Coronary artery (tissue), 2 donors: Measurements from ENCODE around the gene GPHN.
"Not testable (repeated sequence)": the region's sequence is repeated elsewhere in the genome, so short reads cannot be mapped to it uniquely, and the experiment has no call there.

Source experiments
- DNase-seq: peaks from one replicate; pipeline ENCODE4 v3.0.0-alpha.2; 2017; ENCODE audit warnings: low spot score
- H3K27ac ChIP-seq, 2 donors: fragments of 200-600 bp; sonication (generic); one replicate each; pipeline ENCODE4 v1.5.1; 2016 to 2019
- H3K4me3 ChIP-seq: fragments of 200-600 bp; sonication (generic); 2 replicates; pipeline ENCODE4 v1.5.1; 2016; ENCODE audit warnings: mild to moderate bottlenecking, moderate library complexity
- TF ChIP-seq, protein P1 (sequence below): fragments of 200-600 bp; sonication (generic); IDR thresholded peaks from one replicate; pipeline ENCODE4 v1.5.1; 2019; ENCODE audit warnings: antibody characterized with exemption

GPHN gene

DNA sequence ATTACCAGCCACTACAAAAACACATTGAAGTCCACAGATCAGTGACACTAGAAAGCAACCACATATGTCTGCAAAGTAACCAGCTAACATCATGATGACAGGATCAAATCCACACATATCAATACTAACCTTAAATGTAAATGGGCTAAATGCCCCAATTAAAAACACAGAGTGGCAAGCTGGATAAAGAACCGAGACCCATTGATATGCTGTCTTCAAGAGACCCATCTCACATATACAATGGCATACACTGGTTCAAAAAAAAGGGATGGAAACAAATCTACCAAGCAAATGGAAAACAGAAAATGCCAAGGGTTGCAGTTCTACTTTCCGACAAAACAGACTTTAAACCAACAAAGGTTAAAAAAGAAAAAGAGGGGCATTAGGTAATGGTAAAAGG, 307.7 kb downstream of the GPHN start:
- TF ChIP-seq, protein P1, sequence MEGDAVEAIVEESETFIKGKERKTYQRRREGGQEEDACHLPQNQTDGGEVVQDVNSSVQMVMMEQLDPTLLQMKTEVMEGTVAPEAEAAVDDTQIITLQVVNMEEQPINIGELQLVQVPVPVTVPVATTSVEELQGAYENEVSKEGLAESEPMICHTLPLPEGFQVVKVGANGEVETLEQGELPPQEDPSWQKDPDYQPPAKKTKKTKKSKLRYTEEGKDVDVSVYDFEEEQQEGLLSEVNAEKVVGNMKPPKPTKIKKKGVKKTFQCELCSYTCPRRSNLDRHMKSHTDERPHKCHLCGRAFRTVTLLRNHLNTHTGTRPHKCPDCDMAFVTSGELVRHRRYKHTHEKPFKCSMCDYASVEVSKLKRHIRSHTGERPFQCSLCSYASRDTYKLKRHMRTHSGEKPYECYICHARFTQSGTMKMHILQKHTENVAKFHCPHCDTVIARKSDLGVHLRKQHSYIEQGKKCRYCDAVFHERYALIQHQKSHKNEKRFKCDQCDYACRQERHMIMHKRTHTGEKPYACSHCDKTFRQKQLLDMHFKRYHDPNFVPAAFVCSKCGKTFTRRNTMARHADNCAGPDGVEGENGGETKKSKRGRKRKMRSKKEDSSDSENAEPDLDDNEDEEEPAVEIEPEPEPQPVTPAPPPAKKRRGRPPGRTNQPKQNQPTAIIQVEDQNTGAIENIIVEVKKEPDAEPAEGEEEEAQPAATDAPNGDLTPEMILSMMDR = no peak

DNA sequence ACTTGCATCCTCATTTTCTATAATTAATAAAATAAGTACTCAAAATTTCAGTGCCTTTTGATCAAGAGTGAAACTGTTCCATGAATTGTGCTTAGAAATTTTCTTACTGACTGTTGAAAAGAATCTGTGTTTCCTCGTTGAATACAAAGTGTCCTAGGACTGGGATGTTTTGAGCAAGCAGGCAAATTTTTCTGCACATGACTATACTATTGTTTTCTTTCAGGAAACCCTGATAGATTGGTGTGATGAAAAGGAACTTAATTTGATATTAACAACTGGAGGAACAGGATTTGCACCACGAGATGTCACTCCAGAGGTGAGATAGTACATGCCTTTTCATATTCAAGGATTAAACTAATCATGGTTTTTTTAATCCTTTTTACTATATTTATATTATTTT, 316.3 kb downstream of the GPHN start:
- no peak for DNase-seq
- H3K4me3 ChIP-seq = no peak overlapping the region
- no peak overlapping the region for H3K27ac ChIP-seq
- TF ChIP-seq, protein P1 = no peak

More for the DNA sequence above, 307.7 kb downstream of the GPHN start:
- no peak overlapping the region for H3K4me3 ChIP-seq
- no peak overlapping the region for H3K27ac ChIP-seq
- no peak for DNase-seq

GRCh38 chr14:66827182-66827581, 319.2 kb downstream of the GPHN start:
- TF ChIP-seq, protein P1 = no peak
- no peak for DNase-seq
- H3K27ac ChIP-seq = no peak overlapping the region
- H3K4me3 ChIP-seq = no peak overlapping the region

DNA sequence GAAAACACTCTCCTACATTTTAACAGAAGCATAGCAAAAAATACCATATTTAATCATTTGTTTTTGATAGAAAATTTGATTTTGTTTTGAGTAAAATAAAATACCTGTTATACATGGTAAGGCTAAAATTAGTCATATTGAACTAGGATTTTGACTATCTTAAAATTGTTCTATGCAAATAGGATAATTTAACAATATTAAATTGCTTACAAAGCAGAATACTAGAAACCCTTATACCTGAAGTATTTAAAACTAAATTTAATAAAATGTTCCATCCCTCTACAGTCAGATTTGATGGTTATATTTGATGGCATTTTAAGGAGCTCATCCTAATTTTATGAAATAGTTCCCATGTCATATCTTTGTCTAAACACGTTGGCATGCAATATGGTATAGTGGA, 323.2 kb downstream of the GPHN start:
- DNase-seq = no peak
- TF ChIP-seq, protein P1 = no peak
- H3K4me3 ChIP-seq = no peak overlapping the region
- no peak overlapping the region for H3K27ac ChIP-seq

DNA sequence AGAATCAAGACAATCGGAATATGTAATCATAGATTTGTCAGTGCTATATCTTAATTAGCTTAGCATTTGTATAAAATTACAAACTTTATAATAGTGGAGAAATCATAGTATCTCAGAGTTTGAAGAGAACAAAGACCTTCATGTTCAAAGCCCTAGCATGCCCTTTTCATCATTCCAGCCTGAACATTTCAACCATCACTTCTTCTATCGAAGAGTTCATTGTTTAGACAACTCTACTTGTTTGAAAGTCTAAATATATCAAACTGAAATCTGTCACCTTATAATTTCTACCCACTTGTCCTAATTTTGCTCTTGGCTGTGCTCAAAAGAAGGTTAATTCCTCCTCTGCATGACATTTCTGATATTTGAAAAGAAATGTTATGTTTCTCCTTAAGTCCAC, 325.9 kb downstream of the GPHN start:
- TF ChIP-seq, protein P1 = no peak
- Histone ChIP-seq H3K27ac (no peak overlapping the region), H3K4me3 (no peak overlapping the region)
- DNase-seq = no peak

DNA sequence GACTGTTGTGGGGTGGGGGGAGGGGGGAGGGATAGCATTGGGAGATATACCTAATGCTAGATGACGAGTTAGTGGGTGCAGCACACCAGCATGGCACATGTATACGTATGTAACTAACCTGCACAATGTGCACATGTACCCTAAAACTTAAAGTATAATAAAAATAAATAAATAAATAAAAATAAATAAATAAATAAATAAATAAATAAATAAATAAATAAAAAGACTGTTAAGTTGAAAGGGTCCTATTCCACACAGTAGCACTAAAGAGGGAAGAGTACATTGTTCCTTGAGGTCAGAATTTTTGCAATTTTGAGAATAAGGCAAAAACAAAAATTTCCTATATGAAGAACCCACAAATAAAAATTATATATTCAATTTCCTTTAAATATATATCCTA, 329.5 kb downstream of the GPHN start:
- not testable (repeated sequence) for DNase-seq, H3K27ac ChIP-seq, H3K4me3 ChIP-seq

GRCh38 chr14:66842911-66843512, 335.1 kb downstream of the GPHN start:
- no peak for DNase-seq
- no peak overlapping the region for H3K27ac ChIP-seq
- H3K4me3 ChIP-seq = no peak overlapping the region
- TF ChIP-seq, protein P1 = no peak
